KMS-11 (cell line): ENCODE measurements around the gene PIEZO2.

Experiments used
- H2AFZ ChIP-seq: fragments of 200-600 bp; sonication (generic); 2 replicates; pipeline ENCODE4 v1.6.1; 2016; ENCODE audit warnings: antibody characterized with exemption, mixed run types, low read depth
- H3K27ac ChIP-seq: fragments of 200-600 bp; sonication (generic); 2 replicates; pipeline ENCODE4 v1.6.1; 2016; ENCODE audit warnings: mild to moderate bottlenecking, mixed run types
- H3K27me3 ChIP-seq: fragments of 200-600 bp; sonication (generic); 2 replicates; pipeline ENCODE4 v1.6.1; 2017; ENCODE audit warnings: mild to moderate bottlenecking, low read depth, mixed run types, moderate library complexity; ENCODE audit not compliant: insufficient read depth
- H3K36me3 ChIP-seq: fragments of 200-600 bp; sonication (generic); 2 replicates; pipeline ENCODE4 v1.6.1; 2017; ENCODE audit warnings: mild to moderate bottlenecking, mixed run types; ENCODE audit not compliant: insufficient read depth
- H3K4me1 ChIP-seq: fragments of 200-600 bp; sonication (generic); 2 replicates; pipeline ENCODE4 v1.6.1; 2016; ENCODE audit warnings: mild to moderate bottlenecking, low read depth, mixed run types; ENCODE audit not compliant: poor library complexity, severe bottlenecking
- H3K4me2 ChIP-seq: fragments of 200-600 bp; sonication (generic); 2 replicates; pipeline ENCODE4 v1.7.0; 2016; ENCODE audit warnings: mild to moderate bottlenecking, mixed run types
- H3K4me3 ChIP-seq: fragments of 200-600 bp; sonication (generic); IDR thresholded peaks from 2 replicates; pipeline ENCODE4 v1.6.1; 2017; ENCODE audit warnings: low read depth, low read length, mixed read lengths; ENCODE audit not compliant: insufficient read depth
- H3K79me2 ChIP-seq: fragments of 200-600 bp; sonication (generic); 2 replicates; pipeline ENCODE4 v1.6.1; 2016; ENCODE audit warnings: low read depth, mixed run types; ENCODE audit not compliant: insufficient read depth
- H3K9ac ChIP-seq: fragments of 200-600 bp; sonication (generic); 2 replicates; pipeline ENCODE4 v1.6.1; 2016; ENCODE audit warnings: mild to moderate bottlenecking, mixed run types
- H4K20me1 ChIP-seq: fragments of 200-600 bp; sonication (generic); 2 replicates; pipeline ENCODE4 v1.6.1; 2016; ENCODE audit warnings: mild to moderate bottlenecking, mixed run types; ENCODE audit not compliant: insufficient read depth
- TF ChIP-seq, protein P1 (sequence below): fragments of 200-600 bp; sonication (generic); conservative IDR thresholded peaks from 2 replicates; pipeline ENCODE4 v1.6.1; 2017; ENCODE audit warnings: low read depth, mild to moderate bottlenecking, antibody characterized with exemption, low read length, moderate library complexity, mixed read lengths

Gene PIEZO2

DNA sequence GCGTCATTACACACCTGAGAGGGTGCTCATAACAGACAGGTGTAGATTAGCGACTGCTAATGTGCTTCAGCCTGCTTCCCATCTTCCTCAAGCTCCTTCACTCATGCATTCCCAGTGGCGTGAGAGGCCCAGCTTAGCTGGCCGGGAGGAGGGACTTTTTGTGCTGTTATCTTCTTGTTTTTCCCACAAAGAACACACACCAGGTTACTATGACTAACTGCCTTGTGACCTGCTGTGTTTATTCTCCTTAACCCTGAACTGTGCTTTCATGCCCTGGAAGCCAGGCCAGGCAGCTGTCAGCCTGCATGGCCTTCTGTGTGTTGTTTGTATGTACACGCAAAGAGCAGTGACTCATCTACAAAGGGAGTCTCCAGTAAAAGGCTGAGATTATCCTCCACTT, 143.8 kb downstream of the PIEZO2 start:
- no peaks in the 10 kb centered on the region for H3K79me2 ChIP-seq
- no peak overlapping the region for H3K4me3 ChIP-seq
- no peak overlapping the region for H2AFZ ChIP-seq
- H3K4me2 ChIP-seq: no peak overlapping the region
- H3K9ac ChIP-seq: no peak overlapping the region
- no peaks in the 10 kb centered on the region for H4K20me1 ChIP-seq
- H3K4me1 ChIP-seq: no peaks in the 10 kb centered on the region
- no peaks in the 10 kb centered on the region for H3K27me3 ChIP-seq
- no peak overlapping the region for H3K27ac ChIP-seq
- no peaks in the 10 kb centered on the region for H3K36me3 ChIP-seq
- TF ChIP-seq, protein P1, sequence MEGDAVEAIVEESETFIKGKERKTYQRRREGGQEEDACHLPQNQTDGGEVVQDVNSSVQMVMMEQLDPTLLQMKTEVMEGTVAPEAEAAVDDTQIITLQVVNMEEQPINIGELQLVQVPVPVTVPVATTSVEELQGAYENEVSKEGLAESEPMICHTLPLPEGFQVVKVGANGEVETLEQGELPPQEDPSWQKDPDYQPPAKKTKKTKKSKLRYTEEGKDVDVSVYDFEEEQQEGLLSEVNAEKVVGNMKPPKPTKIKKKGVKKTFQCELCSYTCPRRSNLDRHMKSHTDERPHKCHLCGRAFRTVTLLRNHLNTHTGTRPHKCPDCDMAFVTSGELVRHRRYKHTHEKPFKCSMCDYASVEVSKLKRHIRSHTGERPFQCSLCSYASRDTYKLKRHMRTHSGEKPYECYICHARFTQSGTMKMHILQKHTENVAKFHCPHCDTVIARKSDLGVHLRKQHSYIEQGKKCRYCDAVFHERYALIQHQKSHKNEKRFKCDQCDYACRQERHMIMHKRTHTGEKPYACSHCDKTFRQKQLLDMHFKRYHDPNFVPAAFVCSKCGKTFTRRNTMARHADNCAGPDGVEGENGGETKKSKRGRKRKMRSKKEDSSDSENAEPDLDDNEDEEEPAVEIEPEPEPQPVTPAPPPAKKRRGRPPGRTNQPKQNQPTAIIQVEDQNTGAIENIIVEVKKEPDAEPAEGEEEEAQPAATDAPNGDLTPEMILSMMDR: no peak

GRCh38 chr18:11004951-11005350, 144.4 kb downstream of the PIEZO2 start:
- H3K27ac ChIP-seq: no peak overlapping the region
- no peak overlapping the region for H2AFZ ChIP-seq
- H3K4me3 ChIP-seq: no peak overlapping the region
- H3K36me3 ChIP-seq: no peaks in the 10 kb centered on the region
- no peaks in the 10 kb centered on the region for H4K20me1 ChIP-seq
- no peak overlapping the region for H3K4me2 ChIP-seq
- H3K27me3 ChIP-seq: no peaks in the 10 kb centered on the region
- H3K9ac ChIP-seq: no peak overlapping the region
- no peaks in the 10 kb centered on the region for H3K4me1 ChIP-seq
- no peaks in the 10 kb centered on the region for H3K79me2 ChIP-seq
- TF ChIP-seq, protein P1: no peak

- Histone ChIP-seq H4K20me1 (no peaks in the 10 kb centered on the region), H3K4me2 (no peak overlapping the region), H3K4me1 (no peaks in the 10 kb centered on the region), H3K79me2 (no peaks in the 10 kb centered on the region), H3K27me3 (no peaks in the 10 kb centered on the region), H3K27ac (no peak overlapping the region), H3K36me3 (no peaks in the 10 kb centered on the region; the same call in 1 of the 2 replicates), H3K9ac (no peak overlapping the region), H2AFZ (no peak overlapping the region), H3K4me3 (no peak overlapping the region)
- TF ChIP-seq, protein P1: no peak
These were observed 145.1 kb downstream of the PIEZO2 start for GRCh38 chr18:11004294-11004693.

DNA sequence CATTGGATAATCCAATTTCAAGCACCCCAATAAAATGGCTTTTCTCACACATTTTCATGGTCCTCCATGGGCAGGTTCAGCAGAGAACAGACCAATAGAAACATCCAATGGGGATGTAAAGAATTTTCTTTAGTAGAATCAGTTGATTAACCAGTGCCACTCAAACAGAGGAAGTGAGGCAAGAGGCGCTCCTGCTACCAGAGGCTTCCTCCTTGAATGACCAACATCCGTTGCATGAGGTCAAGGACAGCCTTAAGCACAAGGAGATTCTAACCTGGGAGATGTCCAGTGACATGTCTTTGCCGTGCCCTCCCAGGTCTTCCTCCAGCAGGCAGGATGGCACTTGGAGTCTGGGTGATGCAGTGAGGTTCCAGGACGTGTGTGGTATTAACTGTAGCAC, 146.6 kb downstream of the PIEZO2 start:
- Histone ChIP-seq H3K9ac (no peak overlapping the region), H3K4me1 (no peaks in the 10 kb centered on the region), H3K36me3 (no peaks in the 10 kb centered on the region; the same call in 1 of the 2 replicates), H2AFZ (no peak overlapping the region), H3K79me2 (no peaks in the 10 kb centered on the region), H3K4me2 (no peak overlapping the region), H4K20me1 (no peaks in the 10 kb centered on the region), H3K27ac (no peak overlapping the region), H3K4me3 (no peak overlapping the region), H3K27me3 (no peaks in the 10 kb centered on the region)
- TF ChIP-seq, protein P1: no peak
